ENCODE data around the gene LCN12. TPM values are rescaled to one million over a fixed set of nuclear protein-coding genes. Genes with fewer than 3 reads are reported as not detected.

Gene LCN12
- total RNA-seq, 1 donor from 2014 or later, result 1.2 TPM

- TF ChIP-seq CTCF (conservative IDR thresholded peaks at IDR 0.05; ENCODE audit: low read depth, low read length), result no peak
- no peak for DNase-seq (ENCODE audit: low read depth)
- no peak overlapping the region for H3K4me3 ChIP-seq (ENCODE audit: low read depth, low read length)
Measured at GRCh38 chr9:136985027-136985602, 33.0 kb downstream of the LCN12 start.

- DNase-seq (ENCODE audit: low read depth), result no peak
- TF ChIP-seq CTCF (conservative IDR thresholded peaks at IDR 0.05; ENCODE audit: low read depth, low read length), result no peak
- no peak overlapping the region for H3K4me3 ChIP-seq (ENCODE audit: low read depth, low read length)
Measured at GRCh38 chr9:136985853-136986252, 33.8 kb downstream of the LCN12 start.

GRCh38 chr9:136988872-136989271 lies 36.8 kb downstream of the LCN12 start:
- DNase-seq (ENCODE audit: low read depth), result no peak
- no peak overlapping the region for H3K4me3 ChIP-seq (ENCODE audit: low read depth, low read length)
- TF ChIP-seq CTCF (conservative IDR thresholded peaks at IDR 0.05; ENCODE audit: low read depth, low read length), result no peak

- H3K4me3 ChIP-seq (ENCODE audit: low read depth, low read length), result no peak overlapping the region
- no peak for DNase-seq (ENCODE audit: low read depth)
- TF ChIP-seq CTCF (conservative IDR thresholded peaks at IDR 0.05; ENCODE audit: low read depth, low read length), result no peak
Measured at GRCh38 chr9:136990242-136990911, 38.3 kb downstream of the LCN12 start.

- H3K4me3 ChIP-seq (ENCODE audit: low read depth, low read length), result peak within 1 kb of the TSS; percentile 84
- TF ChIP-seq CTCF (conservative IDR thresholded peaks at IDR 0.05; ENCODE audit: low read depth, low read length), result no peak
- peak; percentile 23 for DNase-seq (ENCODE audit: low read depth)
Measured at GRCh38 chr9:136991993-136992818, 40.1 kb downstream of the LCN12 start, which contains the start of gene PAXX. TSS of gene PAXX (plus strand) at chr9:136992422. CDS start at chr9:136992444, 22 bp downstream.

GRCh38 chr9:136992819-136993369 lies 40.8 kb downstream of the LCN12 start:
- DNase-seq (ENCODE audit: low read depth), result no peak
- H3K4me3 ChIP-seq (ENCODE audit: low read depth, low read length), result peak overlapping the region; percentile 84
- TF ChIP-seq CTCF (conservative IDR thresholded peaks at IDR 0.05; ENCODE audit: low read depth, low read length), result no peak

Measured in epithelial cell of proximal tubule (primary cell).